Neural progenitor cell (in vitro differentiated cells): ENCODE results near the gene FAM221B. TPM values are rescaled to one million over a fixed set of nuclear protein-coding genes. Genes with fewer than 3 reads are reported as not detected.

Experiments
- DNase-seq: peaks from one replicate; pipeline ENCODE4 v3.0.0-alpha.2; 2016; ENCODE audit warnings: low spot score
- H2AFZ ChIP-seq: fragments of 200-600 bp; sonication (generic); replicated peaks from 2 replicates; pipeline ENCODE4 v1.6.1; 2016; ENCODE audit warnings: antibody characterized with exemption
- H3F3A ChIP-seq: fragments of 200-600 bp; sonication (generic); 2 replicates; pipeline ENCODE4 v1.6.1; 2016; ENCODE audit warnings: antibody characterized with exemption, low read depth
- H3K27ac ChIP-seq: fragments of 200-600 bp; sonication (generic); 2 replicates; pipeline ENCODE4 v1.5.1; 2016; ENCODE audit warnings: mild to moderate bottlenecking
- H3K27me3 ChIP-seq: fragments of 200-600 bp; sonication (generic); 2 replicates; pipeline ENCODE4 v1.6.1; 2016; ENCODE audit warnings: mild to moderate bottlenecking, moderate library complexity
- H3K36me3 ChIP-seq: fragments of 200-600 bp; sonication (generic); 2 replicates; pipeline ENCODE4 v1.5.1; 2016
- H3K4me1 ChIP-seq: fragments of 200-600 bp; sonication (generic); 2 replicates; pipeline ENCODE4 v1.6.1; 2016; ENCODE audit warnings: mixed run types
- H3K4me2 ChIP-seq: fragments of 200-600 bp; sonication (generic); 2 replicates; pipeline ENCODE4 v1.6.1; 2016
- H3K4me3 ChIP-seq: fragments of 200-600 bp; sonication (generic); 2 replicates; pipeline ENCODE4 v1.5.1; 2016
- H3K79me2 ChIP-seq: fragments of 200-600 bp; sonication (generic); 2 replicates; pipeline ENCODE4 v1.6.1; 2016; ENCODE audit warnings: low read depth
- H3K9ac ChIP-seq: fragments of 200-600 bp; sonication (generic); 2 replicates; pipeline ENCODE4 v1.6.1; 2016
- H3K9me3 ChIP-seq: fragments of 200-600 bp; sonication (generic); 2 replicates; pipeline ENCODE4 v1.5.1; 2016; ENCODE audit warnings: low read depth
- H4K20me1 ChIP-seq: fragments of 200-600 bp; sonication (generic); 2 replicates; pipeline ENCODE4 v1.6.1; 2016; ENCODE audit warnings: low read depth
- H3K27ac Mint-ChIP-seq: 3 replicates; pipeline ENCODE4 v1.8.0; 2021; ENCODE audit warnings: mixed read lengths
- H3K27me3 Mint-ChIP-seq: 2 replicates; pipeline ENCODE4 v1.8.0; 2022; ENCODE audit warnings: low read depth, mild to moderate bottlenecking, inconsistent platforms, moderate library complexity, mixed read lengths; ENCODE audit not compliant: insufficient read depth
- H3K36me3 Mint-ChIP-seq: 3 replicates; pipeline ENCODE4 v1.8.0; 2021; ENCODE audit warnings: mixed read lengths
- H3K4me1 Mint-ChIP-seq: 3 replicates; pipeline ENCODE4 v1.8.0; 2021; ENCODE audit warnings: mixed read lengths
- H3K4me3 Mint-ChIP-seq: 3 replicates; pipeline ENCODE4 v1.8.0; 2021; ENCODE audit warnings: mild to moderate bottlenecking, moderate library complexity, mixed read lengths
- H3K9me3 Mint-ChIP-seq: 3 replicates; pipeline ENCODE4 v1.8.0; 2020; ENCODE audit warnings: mixed read lengths
- CTCF ChIP-seq: fragments of 200-600 bp; sonication (generic); IDR thresholded peaks from 2 replicates; pipeline ENCODE4 v1.5.1; 2017; ENCODE audit warnings: antibody characterized with exemption, mild to moderate bottlenecking
- EZH2 ChIP-seq: fragments of 200-600 bp; sonication (generic); IDR thresholded peaks from 2 replicates; pipeline ENCODE4 v1.6.1; 2017; ENCODE audit warnings: antibody characterized with exemption, mild to moderate bottlenecking, moderate library complexity
- EZH2phosphoT487 ChIP-seq: fragments of 200-600 bp; sonication (generic); IDR thresholded peaks from 2 replicates; pipeline ENCODE4 v1.6.1; 2017; ENCODE audit warnings: antibody characterized with exemption
- total RNA-seq: library from RNA; depleted of rRNA; stranded (reverse); fragments of >200 nt; gene quantifications from 2 replicates; pipeline ENCODE4 v1.2.3, GENCODE V29; 2015; ENCODE audit warnings: low replicate concordance

FAM221B gene
- total RNA-seq, 1 donor from 2014 or later = not detected

GRCh38 chr9:35781066-35781465 is 47.5 kb downstream of the FAM221B start:
- Histone ChIP-seq H3K36me3 (no peaks in the 10 kb centered on the region), H3K4me2 (no peak overlapping the region), H3K27me3 (no peaks in the 10 kb centered on the region), H3K9me3 (no peaks in the 10 kb centered on the region), H3K79me2 (no peaks in the 10 kb centered on the region), H4K20me1 (peaks cover 7% of the 10 kb centered on the region), H3K9ac (no peak overlapping the region), H3K4me1 (peaks cover 2% of the 10 kb centered on the region), H3K27ac (no peak overlapping the region), H2AFZ (no peak overlapping the region), H3F3A (peaks cover 1% of the 10 kb centered on the region), H3K4me3 (no peak overlapping the region)
- TF ChIP-seq CTCF (no peak), EZH2 (no peak), EZH2phosphoT487 (no peak)
- no peak for DNase-seq
- Mint-ChIP-seq H3K27me3 (peaks cover 2% of the 10 kb centered on the region), H3K9me3 (no peaks in the 10 kb centered on the region), H3K27ac (no peak overlapping the region), H3K36me3 (peaks cover 4% of the 10 kb centered on the region), H3K4me1 (peaks cover 7% of the 10 kb centered on the region), H3K4me3 (no peak overlapping the region)

GRCh38 chr9:35778496-35778895 is 50.0 kb downstream of the FAM221B start:
- Histone ChIP-seq H3K4me2 (no peak overlapping the region), H3K9ac (no peak overlapping the region), H3K4me1 (peaks cover 18% of the 10 kb centered on the region), H2AFZ (no peak overlapping the region), H3K9me3 (no peaks in the 10 kb centered on the region), H3K27ac (no peak overlapping the region), H3K4me3 (no peak overlapping the region), H4K20me1 (peaks cover 25% of the 10 kb centered on the region), H3F3A (peaks cover 17% of the 10 kb centered on the region), H3K79me2 (no peaks in the 10 kb centered on the region), H3K27me3 (no peaks in the 10 kb centered on the region), H3K36me3 (no peaks in the 10 kb centered on the region)
- Mint-ChIP-seq H3K36me3 (peaks cover 2% of the 10 kb centered on the region), H3K27me3 (no peaks in the 10 kb centered on the region), H3K4me1 (peaks cover 20% of the 10 kb centered on the region), H3K4me3 (no peak overlapping the region), H3K27ac (no peak overlapping the region), H3K9me3 (no peaks in the 10 kb centered on the region)
- DNase-seq = no peak
- TF ChIP-seq EZH2 = no peak
- no peak for TF ChIP-seq EZH2phosphoT487

- Mint-ChIP-seq H3K27me3 (no peaks in the 10 kb centered on the region), H3K36me3 (no peaks in the 10 kb centered on the region), H3K4me1 (peaks cover 18% of the 10 kb centered on the region), H3K27ac (peak overlapping the region; percentile 30), H3K4me3 (no peak overlapping the region), H3K9me3 (no peaks in the 10 kb centered on the region)
- Histone ChIP-seq H3K9me3 (no peaks in the 10 kb centered on the region), H3K79me2 (no peaks in the 10 kb centered on the region), H4K20me1 (peaks cover 26% of the 10 kb centered on the region), H2AFZ (no peak overlapping the region), H3K27ac (no peak overlapping the region), H3K9ac (no peak overlapping the region), H3K4me2 (peak overlapping the region; percentile 52), H3K4me3 (peak overlapping the region; percentile 9), H3K27me3 (no peaks in the 10 kb centered on the region), H3K4me1 (peaks cover 18% of the 10 kb centered on the region), H3K36me3 (no peaks in the 10 kb centered on the region), H3F3A (peaks cover 17% of the 10 kb centered on the region)
- no peak for TF ChIP-seq EZH2phosphoT487
- no peak for TF ChIP-seq CTCF
- TF ChIP-seq EZH2 = no peak
- DNase-seq = no peak
These were observed 52.5 kb downstream of the FAM221B start for GRCh38 chr9:35776018-35776417.

GRCh38 chr9:35774907-35775635 is 53.5 kb downstream of the FAM221B start:
- H3K79me2 ChIP-seq = no peaks in the 10 kb centered on the region
- no peaks in the 10 kb centered on the region for H3K9me3 Mint-ChIP-seq
- H3K27ac Mint-ChIP-seq = peak overlapping the region; percentile 35
- peaks cover 17% of the 10 kb centered on the region for H3F3A ChIP-seq
- no peaks in the 10 kb centered on the region for H3K27me3 ChIP-seq
- H3K36me3 Mint-ChIP-seq = no peaks in the 10 kb centered on the region
- H3K9me3 ChIP-seq = no peaks in the 10 kb centered on the region
- peaks cover 27% of the 10 kb centered on the region for H4K20me1 ChIP-seq
- peaks cover 18% of the 10 kb centered on the region for H3K4me1 ChIP-seq
- no peaks in the 10 kb centered on the region for H3K36me3 ChIP-seq
- H3K4me3 ChIP-seq = peak overlapping the region; percentile 20
- DNase-seq = peak; percentile 51
- no peak overlapping the region for H2AFZ ChIP-seq
- TF ChIP-seq EZH2 (no peak), EZH2phosphoT487 (no peak), CTCF (no peak)
- peak overlapping the region; percentile 52 for H3K4me2 ChIP-seq
- no peak overlapping the region for H3K27ac ChIP-seq
- no peak overlapping the region for H3K9ac ChIP-seq
- H3K4me1 Mint-ChIP-seq = peaks cover 18% of the 10 kb centered on the region
- no peaks in the 10 kb centered on the region for H3K27me3 Mint-ChIP-seq
- no peak overlapping the region for H3K4me3 Mint-ChIP-seq
